Measurements from ENCODE around the gene XKR7. TPM values are rescaled to one million over a fixed set of nuclear protein-coding genes. Genes with fewer than 3 reads are reported as not detected.

XKR7 gene
- total RNA-seq, 1 experiment from 2014 or later = not detected

- CTCF ChIA-PET = no interaction called here
- Histone ChIP-seq H3K79me2 (ENCODE audit: low read length) (no peaks in the 10 kb centered on the region), H3K4me2 (ENCODE audit: low read length) (no peak overlapping the region), H3K4me1 (ENCODE audit: insufficient read depth, low read length) (no peaks in the 10 kb centered on the region), H2AFZ (ENCODE audit: low read length) (no peak overlapping the region), H3F3A (ENCODE audit: low read length, unreplicated experiment) (no peaks in the 10 kb centered on the region), H4K20me1 (ENCODE audit: low read length) (no peaks in the 10 kb centered on the region), H3K9ac (ENCODE audit: low read length) (no peak overlapping the region), H3K27ac (ENCODE audit: low read length) (no peak overlapping the region), H3K27me3 (ENCODE audit: low read length) (peaks cover 36% of the 10 kb centered on the region), H3K9me3 (ENCODE audit: low read length) (no peaks in the 10 kb centered on the region), H3K9me2 (replicated peaks; ENCODE audit: low read length) (no peaks in the 10 kb centered on the region), H3K4me3 (ENCODE audit: low read length) (no peak overlapping the region), H3K36me3 (ENCODE audit: low read depth, low read length) (no peaks in the 10 kb centered on the region)
- no peak for DNase-seq
- no peak for ATAC-seq
- intact Hi-C loops (cut with micrococcal nuclease) = no loop called here
- TF ChIP-seq EZH2 (IDR thresholded peaks at IDR 0.05; ENCODE audit: low read length, unreplicated experiment) (no peak), EZH2phosphoT487 (IDR thresholded peaks at IDR 0.05; ENCODE audit: borderline replicate concordance, low read length) (no peak), CTCF (conservative IDR thresholded peaks at IDR 0.05; ENCODE audit: low read depth, low read length) (no peak)
- no TSS peak for BruUV-seq (replicated peaks)
- POLR2A ChIA-PET (ENCODE audit: unreplicated experiment) = no interaction called here
Measured at GRCh38 chr20:31977080-31977479, 9.1 kb downstream of the XKR7 start.

- Histone ChIP-seq H3K27me3 (ENCODE audit: low read length) (peaks cover 20% of the 10 kb centered on the region), H4K20me1 (ENCODE audit: low read length) (no peaks in the 10 kb centered on the region), H3F3A (ENCODE audit: low read length, unreplicated experiment) (no peaks in the 10 kb centered on the region), H3K4me1 (ENCODE audit: insufficient read depth, low read length) (no peaks in the 10 kb centered on the region), H3K27ac (ENCODE audit: low read length) (no peak overlapping the region), H2AFZ (ENCODE audit: low read length) (no peak overlapping the region), H3K9me3 (ENCODE audit: low read length) (no peaks in the 10 kb centered on the region), H3K9me2 (replicated peaks; ENCODE audit: low read length) (no peaks in the 10 kb centered on the region), H3K4me2 (ENCODE audit: low read length) (no peak overlapping the region), H3K9ac (ENCODE audit: low read length) (no peak overlapping the region), H3K79me2 (ENCODE audit: low read length) (no peaks in the 10 kb centered on the region), H3K36me3 (ENCODE audit: low read depth, low read length) (no peaks in the 10 kb centered on the region), H3K4me3 (ENCODE audit: low read length) (no peak overlapping the region)
- ATAC-seq = no peak
- intact Hi-C loops (cut with micrococcal nuclease) = no loop called here
- CTCF ChIA-PET = interaction anchor here (0.6 kb wide), 1 partner anchor 27 kb away, joined by 9 read pairs; no protein-coding TSS in a partner anchor
- BruUV-seq (replicated peaks) = no TSS peak
- TF ChIP-seq EZH2phosphoT487 (IDR thresholded peaks at IDR 0.05; ENCODE audit: borderline replicate concordance, low read length) (no peak), EZH2 (IDR thresholded peaks at IDR 0.05; ENCODE audit: low read length, unreplicated experiment) (no peak), CTCF (conservative IDR thresholded peaks at IDR 0.05; ENCODE audit: low read depth, low read length) (no peak)
- POLR2A ChIA-PET (ENCODE audit: unreplicated experiment) = no interaction called here
- DNase-seq = peak; percentile 9
Measured at GRCh38 chr20:31979713-31980426, 11.9 kb downstream of the XKR7 start.

GRCh38 chr20:31981784-31982183 lies 13.8 kb downstream of the XKR7 start:
- Histone ChIP-seq H3F3A (ENCODE audit: low read length, unreplicated experiment) (no peaks in the 10 kb centered on the region), H3K4me3 (ENCODE audit: low read length) (no peak overlapping the region), H3K79me2 (ENCODE audit: low read length) (no peaks in the 10 kb centered on the region), H3K27me3 (ENCODE audit: low read length) (peaks cover 11% of the 10 kb centered on the region), H3K4me1 (ENCODE audit: insufficient read depth, low read length) (no peaks in the 10 kb centered on the region), H3K9me3 (ENCODE audit: low read length) (no peaks in the 10 kb centered on the region), H2AFZ (ENCODE audit: low read length) (no peak overlapping the region), H3K9me2 (replicated peaks; ENCODE audit: low read length) (no peaks in the 10 kb centered on the region), H3K27ac (ENCODE audit: low read length) (no peak overlapping the region), H3K36me3 (ENCODE audit: low read depth, low read length) (no peaks in the 10 kb centered on the region), H4K20me1 (ENCODE audit: low read length) (no peaks in the 10 kb centered on the region), H3K4me2 (ENCODE audit: low read length) (no peak overlapping the region), H3K9ac (ENCODE audit: low read length) (no peak overlapping the region)
- no peak for TF ChIP-seq EZH2phosphoT487 (IDR thresholded peaks at IDR 0.05; ENCODE audit: borderline replicate concordance, low read length)
- TF ChIP-seq CTCF (conservative IDR thresholded peaks at IDR 0.05; ENCODE audit: low read depth, low read length) = no peak
- TF ChIP-seq EZH2 (IDR thresholded peaks at IDR 0.05; ENCODE audit: low read length, unreplicated experiment) = no peak
- POLR2A ChIA-PET (ENCODE audit: unreplicated experiment) = no interaction called here
- no peak for DNase-seq
- no TSS peak for BruUV-seq (replicated peaks)
- intact Hi-C loops (cut with micrococcal nuclease) = no loop called here
- CTCF ChIA-PET = no interaction called here
- ATAC-seq = no peak

Data from PC-3 (cell line).